K562 (cell line): ENCODE results near the gene IMMP2L. TPM values are rescaled to one million over a fixed set of nuclear protein-coding genes. Genes with fewer than 3 reads are reported as not detected.

Experiments used
- ATAC-seq: fragments of 200-7000 bp; cut with Tn5 transposase; 3 replicates; pipeline ENCODE4 v1.9.1; 2020; ENCODE audit warnings: moderate library complexity
- BruUV-seq: library from RNA; stranded (reverse); fragments of 400-500 nt; replicated peaks from 2 replicates; lab custom pipeline; 2021; lab: Mats Ljungman, UMichigan
- CTCF ChIA-PET: fragments of 300-600 bp; formaldehyde crosslinking; extraction: SDS; loops from one replicate; lab custom pipeline; 2021; ENCODE audit warnings: low intra/inter-chr PET ratio; lab: Yijun Ruan, JAX
- POLR2A ChIA-PET: fragments of 300-600, 350-650 bp; sonication (Branson Sonifier 250); formaldehyde crosslinking; extraction: SDS; loops from one replicate; lab custom pipeline; 2021; ENCODE audit warnings: antibody characterized with exemption, inconsistent platforms; lab: Yijun Ruan, JAX
- DNase-seq, 4 experiments: peaks; one replicate each; pipeline versions ENCODE4 v3.0.0 to v3.0.0-alpha.2; 2011 to 2018; ENCODE audit warnings: low spot score in 3 of 4, mixed read lengths in 3 of 4; ENCODE audit errors: extremely low read depth in 1 of 4
- FAIRE-seq: peaks from 2 replicates; lab custom pipeline; 2011; peaks lifted over from hg19 to GRCh38; lab: Jason Lieb, UNC
- H2AFZ ChIP-seq: 2 replicates; pipeline ENCODE4 v1.6.0; 2011; ENCODE audit warnings: low read depth, low read length, control low read depth, inconsistent platforms
- H3K27ac ChIP-seq: fragments of 200-600 bp; 3 replicates; pipeline ENCODE4 v1.8.0; 2011; ENCODE audit warnings: low read depth, mild to moderate bottlenecking, control low read depth, inconsistent platforms, low read length, moderate library complexity, mixed read lengths; ENCODE audit errors: extremely low read depth
- H3K27me3 ChIP-seq, 2 experiments: fragments of 300-600 bp in 1 of 2; 2 replicates in 1 of 2; 3 replicates in 1 of 2; pipeline versions ENCODE4 v1.6.0 to v1.8.0; 2011; ENCODE audit warnings: inconsistent platforms in 2 of 2, low read length in 2 of 2, mild to moderate bottlenecking in 1 of 2, mixed read lengths in 1 of 2, moderate library complexity in 1 of 2; ENCODE audit not compliant: control insufficient read depth in 2 of 2, insufficient read depth in 2 of 2
- H3K36me3 ChIP-seq: fragments of 300-600 bp; 3 replicates; pipeline ENCODE4 v1.8.0; 2011; ENCODE audit warnings: mild to moderate bottlenecking, low read length, inconsistent platforms; ENCODE audit not compliant: control insufficient read depth, insufficient read depth
- H3K4me1 ChIP-seq, 2 experiments: fragments of 200-600 bp in 1 of 2; replicated peaks in 1 of 2; 2 replicates in 1 of 2; 3 replicates in 1 of 2; pipeline versions ENCODE4 v1.5.1 to v1.8.0; 2011; ENCODE audit warnings: inconsistent platforms in 2 of 2, low read length in 2 of 2, mild to moderate bottlenecking in 1 of 2, mixed read lengths in 1 of 2, moderate library complexity in 1 of 2; ENCODE audit not compliant: control insufficient read depth in 2 of 2, insufficient read depth in 2 of 2
- H3K4me2 ChIP-seq: 2 replicates; pipeline ENCODE4 v1.6.1; 2011; ENCODE audit warnings: low read length, control low read depth, inconsistent platforms, mixed read lengths; ENCODE audit not compliant: insufficient read depth
- H3K4me3 ChIP-seq: fragments of 200-600 bp; sonication (generic), shearing (Covaris generic); 2 replicates; pipeline ENCODE4 v1.5.1; 2016; ENCODE audit warnings: control low read depth, inconsistent platforms
- H3K79me2 ChIP-seq: fragments of 200-600 bp; 3 replicates; pipeline ENCODE4 v1.8.0; 2011; ENCODE audit warnings: low read length, inconsistent platforms; ENCODE audit not compliant: control insufficient read depth, insufficient read depth
- H3K9ac ChIP-seq, 2 experiments: 2 replicates each; pipeline versions ENCODE4 v1.6.0 to v1.6.1; 2011; ENCODE audit warnings: low read depth in 2 of 2, low read length in 2 of 2, control low read depth in 1 of 2, inconsistent platforms in 1 of 2, mild to moderate bottlenecking in 1 of 2, mixed read lengths in 1 of 2; ENCODE audit not compliant: insufficient read depth in 1 of 2
- H3K9me1 ChIP-seq: one replicate; pipeline ENCODE4 v1.6.0; 2011; ENCODE audit warnings: inconsistent platforms, mild to moderate bottlenecking, low read length, moderate library complexity; ENCODE audit not compliant: control insufficient read depth, insufficient read depth
- H3K9me3 ChIP-seq: replicated peaks from 2 replicates; pipeline ENCODE4 v1.5.1; 2011; ENCODE audit warnings: low read depth, low read length, inconsistent platforms; ENCODE audit not compliant: control insufficient read depth, insufficient read depth
- H4K20me1 ChIP-seq: replicated peaks from 2 replicates; pipeline ENCODE4 v1.6.1; 2011; ENCODE audit warnings: low read length, inconsistent platforms, mixed read lengths; ENCODE audit not compliant: control insufficient read depth, insufficient read depth
- CEBPB ChIP-seq: fragments of 450-650 bp; IDR thresholded peaks from 2 replicates; pipeline ENCODE4 v1.6.1; 2016; ENCODE audit warnings: missing genetic modification characterization, missing compliant biosample characterization
- ELK3 ChIP-seq: fragments of 450-650 bp; formaldehyde crosslinking; IDR thresholded peaks from 2 replicates; pipeline ENCODE4 v1.4.0; 2020; ENCODE audit warnings: mild to moderate bottlenecking
- GABPB2 ChIP-seq: fragments of 250-450 bp; sonication (Bioruptor Pico); conservative IDR thresholded peaks from 2 replicates; pipeline ENCODE4 v1.5.1; 2021; ENCODE audit warnings: mild to moderate bottlenecking
- HOMEZ ChIP-seq: fragments of 250-450 bp; sonication (Bioruptor Pico); IDR thresholded peaks from 2 replicates; pipeline ENCODE4 v1.4.0; 2020; ENCODE audit warnings: mild to moderate bottlenecking, moderate library complexity
- MXI1 ChIP-seq: IDR thresholded peaks from 2 replicates; pipeline ENCODE4 v1.6.1; 2011; ENCODE audit warnings: low read depth, mild to moderate bottlenecking, improper control_type of control experiment, low read length
- NR2F6 ChIP-seq: fragments of 450-650 bp; formaldehyde crosslinking; IDR thresholded peaks from 2 replicates; pipeline ENCODE4 v1.4.0; 2020; ENCODE audit warnings: mild to moderate bottlenecking
- SMARCC2 ChIP-seq: fragments of 450-650 bp; IDR thresholded peaks from 2 replicates; pipeline ENCODE4 v1.6.1; 2017; ENCODE audit warnings: antibody characterized with exemption, moderate library complexity, mild to moderate bottlenecking, low read depth
- ZNF134 ChIP-seq: fragments of 250-450 bp; sonication (Bioruptor Pico); conservative IDR thresholded peaks from 2 replicates; pipeline ENCODE4 v1.4.0; 2020
- ZNF551 ChIP-seq: fragments of 250-450 bp; sonication (Bioruptor Pico); IDR thresholded peaks from 2 replicates; pipeline ENCODE4 v1.5.0; 2021; ENCODE audit warnings: mild to moderate bottlenecking, moderate library complexity
- WGBS: fragments of 100-300 bp; shearing (Covaris generic); methylation state at CpG from one replicate; pipeline ENCODE4 v1.1.6; 2016; ENCODE audit warnings: low coverage, mixed read lengths; ENCODE audit not compliant: insufficient coverage; ENCODE audit errors: missing lambda C conversion rate; 5-methylcytosine and 5-hydroxymethylcytosine counted together
- in situ Hi-C: fragments of 300-500 bp; cut with MboI; formaldehyde crosslinking; loops from 4 replicates; pipeline ENCODE4 v1.15.0; 2018; ENCODE audit warnings: inconsistent platforms, mixed read lengths
- intact Hi-C: fragments of 100-400 bp; cut with micrococcal nuclease; formaldehyde crosslinking; loops from 2 replicates; pipeline ENCODE4 v1.14.2; 2022
- polyA plus RNA-seq, 8 experiments: library from polyadenylated mRNA; depleted of rRNA in 4 of 8; stranded (reverse) in 5 of 8; unstranded in 3 of 8; fragments of >200 nt; fragmentation: Nextera tagmentation in 2 of 8; fragmentation: Illumina TruSeq in 1 of 8; extraction: Ambion mirVana in 2 of 8; extraction: Trizol in 1 of 8; gene quantifications; 2 replicates each; pipeline versions ENCODE4 v1.2.1 to v1.2.3, GENCODE V29; 2011 to 2014; ENCODE audit warnings: inconsistent platforms in 1 of 8, missing spikeins in 1 of 8
- total RNA-seq, 7 experiments: library from RNA; depleted of rRNA in 6 of 7; stranded (reverse); fragments of >200 nt in 6 of 7; fragmentation: Illumina TruSeq in 2 of 7; extraction: Trizol in 2 of 7; gene quantifications; 2 replicates each; pipeline versions ENCODE4 v1.2.1 to v1.2.3, GENCODE V29; 2011 to 2021; ENCODE audit warnings: low replicate concordance in 1 of 7
- TF ChIP-seq, protein P1 (sequence below): fragments of 450-650 bp; IDR thresholded peaks from one replicate; pipeline ENCODE4 v1.6.1; 2018; ENCODE audit warnings: mild to moderate bottlenecking, moderate library complexity; ENCODE audit not compliant: partially characterized antibody

The IMMP2L gene
- total and polyA plus RNA-seq, 9 of the 15 experiments (the other 6 are each of a cell fraction or from before 2014, with no cell fraction given), result 29.7 to 116 (median 53.0) TPM

- TF ChIP-seq ELK3 (CRISPR knock-in tag), result no peak
- TF ChIP-seq NR2F6 (CRISPR knock-in tag), result no peak
Measured at GRCh38 chr7:110863258-110863657, 699.0 kb downstream of the IMMP2L start (continued).

DNA sequence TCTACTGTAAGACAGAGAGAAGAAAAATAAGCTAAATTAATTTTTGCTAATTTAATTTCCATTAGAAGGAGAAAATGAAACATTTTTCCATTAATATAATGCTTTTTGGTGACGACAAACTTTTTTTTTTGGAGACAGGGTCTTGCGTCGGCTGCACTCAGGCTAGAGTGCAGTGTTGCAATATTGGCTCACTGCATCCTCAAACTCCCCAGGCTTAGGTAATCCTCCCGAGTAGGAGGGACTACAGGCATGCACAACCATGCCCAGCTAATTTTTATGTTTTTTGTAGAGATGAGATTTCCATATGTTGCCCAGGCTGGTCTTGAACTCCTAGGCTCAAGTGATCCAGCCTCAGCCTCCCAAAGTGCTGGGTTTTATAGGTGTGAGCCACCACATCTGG is 701.1 kb downstream of the IMMP2L start:
- no TSS peak for BruUV-seq
- no peaks in the 10 kb centered on the region for H3K36me3 ChIP-seq
- no peak overlapping the region for H3K4me2 ChIP-seq
- FAIRE-seq (no peak), ATAC-seq (peak; percentile 42; the same call in 1 of the 3 replicates), DNase-seq (no peak)
- H3K27ac ChIP-seq, result no peak overlapping the region
- no peaks in the 10 kb centered on the region; a peak in 1 of 5 replicates for H3K4me1 ChIP-seq
- 63% methylated on average over 4 of the region's 4 CpGs for WGBS
- no peaks in the 10 kb centered on the region for H3K79me2 ChIP-seq
- in situ Hi-C loops (no loop called here), intact Hi-C loops (no loop called here)
- H3K9ac ChIP-seq, result no peak overlapping the region
- POLR2A ChIA-PET, result interaction anchor here (0.6 kb wide), 1 partner anchor 737 kb away, joined by 3 read pairs; no protein-coding TSS in a partner anchor
- H4K20me1 ChIP-seq, result no peaks in the 10 kb centered on the region
- H3K4me3 ChIP-seq, result no peak overlapping the region
- H3K9me1 ChIP-seq, result no peaks in the 10 kb centered on the region
- H3K9me3 ChIP-seq, result no peaks in the 10 kb centered on the region
- TF ChIP-seq, protein P1, sequence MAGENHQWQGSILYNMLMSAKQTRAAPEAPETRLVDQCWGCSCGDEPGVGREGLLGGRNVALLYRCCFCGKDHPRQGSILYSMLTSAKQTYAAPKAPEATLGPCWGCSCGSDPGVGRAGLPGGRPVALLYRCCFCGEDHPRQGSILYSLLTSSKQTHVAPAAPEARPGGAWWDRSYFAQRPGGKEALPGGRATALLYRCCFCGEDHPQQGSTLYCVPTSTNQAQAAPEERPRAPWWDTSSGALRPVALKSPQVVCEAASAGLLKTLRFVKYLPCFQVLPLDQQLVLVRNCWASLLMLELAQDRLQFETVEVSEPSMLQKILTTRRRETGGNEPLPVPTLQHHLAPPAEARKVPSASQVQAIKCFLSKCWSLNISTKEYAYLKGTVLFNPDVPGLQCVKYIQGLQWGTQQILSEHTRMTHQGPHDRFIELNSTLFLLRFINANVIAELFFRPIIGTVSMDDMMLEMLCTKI, result no peak
- TF ChIP-seq MXI1 (no peak), SMARCC2 (no peak), HOMEZ (CRISPR knock-in tag) (no peak), CEBPB (tag) (peak; percentile 29; the same call in 1 of the 2 replicates), ZNF551 (CRISPR knock-in tag) (no peak), GABPB2 (CRISPR knock-in tag) (no peak), ZNF134 (CRISPR knock-in tag) (no peak)
- no peaks in the 10 kb centered on the region for H3K27me3 ChIP-seq
- CTCF ChIA-PET, result no interaction called here
- no peak overlapping the region for H2AFZ ChIP-seq
